Glomerular endothelial cell (primary cell): ENCODE results near the gene DRC3. TPM values are rescaled to one million over a fixed set of nuclear protein-coding genes. Genes with fewer than 3 reads are reported as not detected.

ENCODE experiments used
- DNase-seq: peaks from one replicate; pipeline ENCODE4 v3.0.0-alpha.2; 2011; ENCODE audit warnings: low read depth, low spot score; ENCODE audit errors: extremely low read depth
- total RNA-seq: library from RNA; depleted of rRNA; stranded (reverse); fragments of >200 nt; gene quantifications from 2 replicates; pipeline ENCODE4 v1.2.3, GENCODE V29; 2015

Gene DRC3
- total RNA-seq, 1 donor from 2014 or later: 0.47 TPM

- DNase-seq: no peak
These were observed 45.3 kb downstream of the DRC3 start for GRCh38 chr17:18017958-18018357.

DNA sequence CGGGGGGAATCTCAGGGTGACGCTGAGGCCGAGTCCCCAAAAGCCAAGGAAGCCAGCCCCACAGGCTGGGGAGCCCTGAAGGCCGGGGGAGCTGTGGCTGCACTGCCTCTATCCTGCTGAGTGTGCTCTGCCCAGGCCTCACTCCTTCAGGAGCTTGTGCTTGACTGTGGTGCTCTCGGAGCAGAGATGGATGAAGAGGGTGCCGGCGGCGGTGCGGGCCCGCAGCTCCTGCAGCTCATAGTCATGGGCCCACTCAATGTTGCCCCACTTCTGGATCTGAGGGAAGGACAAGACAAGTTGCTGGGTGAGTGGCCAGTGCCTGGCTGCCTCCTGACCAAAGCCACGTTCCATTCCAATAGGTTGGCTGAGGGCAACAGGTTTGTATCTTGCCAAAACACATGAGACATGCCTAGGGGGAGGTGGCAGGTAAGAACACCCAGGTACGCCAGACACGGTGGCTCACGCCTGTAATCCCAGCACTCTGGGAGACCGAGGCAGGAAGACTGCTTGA, 45.8 kb downstream of the DRC3 start:
- no peak for DNase-seq

GRCh38 chr17:18019838-18020154, 47.1 kb downstream of the DRC3 start:
- no peak for DNase-seq

DNA sequence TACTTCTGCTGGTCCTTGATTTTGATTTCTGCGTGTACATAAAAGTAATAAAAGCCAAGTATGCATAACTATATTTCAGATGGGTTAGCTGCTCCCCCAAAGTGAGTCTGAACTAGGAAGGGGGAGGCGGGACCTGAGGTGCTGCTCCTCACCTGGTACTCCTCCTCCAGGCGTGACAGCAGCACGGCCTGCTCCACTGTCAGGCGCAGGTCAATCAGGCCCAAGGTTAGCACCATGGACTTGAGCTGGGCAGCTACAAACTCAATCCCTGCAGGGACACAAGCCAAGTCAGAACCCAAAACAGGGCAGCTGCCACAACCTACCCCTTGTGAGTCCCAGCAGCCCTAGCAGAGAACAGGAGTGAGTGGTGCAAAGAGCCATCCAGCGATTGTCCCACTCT, 48.3 kb downstream of the DRC3 start:
- no peak for DNase-seq

DNA sequence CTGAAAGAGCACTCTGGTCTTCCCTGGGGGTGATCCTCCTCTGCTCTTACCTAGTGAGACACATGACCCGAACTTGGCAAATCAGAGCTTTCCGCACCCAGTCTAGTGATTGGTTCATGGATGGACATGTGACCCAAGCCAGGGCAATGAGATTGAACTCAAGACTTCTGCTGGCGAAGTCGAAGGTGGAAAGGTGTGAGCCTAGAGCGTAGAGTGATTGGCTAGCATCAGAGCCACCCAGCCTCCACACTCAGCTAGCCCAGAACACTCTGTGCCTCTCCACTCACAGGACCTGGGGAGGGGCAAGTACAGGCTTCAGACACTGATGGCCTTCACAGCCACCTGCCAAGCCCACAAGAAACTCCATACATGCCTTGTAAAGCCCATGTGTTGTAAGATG, 48.7 kb downstream of the DRC3 start:
- DNase-seq: no peak

DNA sequence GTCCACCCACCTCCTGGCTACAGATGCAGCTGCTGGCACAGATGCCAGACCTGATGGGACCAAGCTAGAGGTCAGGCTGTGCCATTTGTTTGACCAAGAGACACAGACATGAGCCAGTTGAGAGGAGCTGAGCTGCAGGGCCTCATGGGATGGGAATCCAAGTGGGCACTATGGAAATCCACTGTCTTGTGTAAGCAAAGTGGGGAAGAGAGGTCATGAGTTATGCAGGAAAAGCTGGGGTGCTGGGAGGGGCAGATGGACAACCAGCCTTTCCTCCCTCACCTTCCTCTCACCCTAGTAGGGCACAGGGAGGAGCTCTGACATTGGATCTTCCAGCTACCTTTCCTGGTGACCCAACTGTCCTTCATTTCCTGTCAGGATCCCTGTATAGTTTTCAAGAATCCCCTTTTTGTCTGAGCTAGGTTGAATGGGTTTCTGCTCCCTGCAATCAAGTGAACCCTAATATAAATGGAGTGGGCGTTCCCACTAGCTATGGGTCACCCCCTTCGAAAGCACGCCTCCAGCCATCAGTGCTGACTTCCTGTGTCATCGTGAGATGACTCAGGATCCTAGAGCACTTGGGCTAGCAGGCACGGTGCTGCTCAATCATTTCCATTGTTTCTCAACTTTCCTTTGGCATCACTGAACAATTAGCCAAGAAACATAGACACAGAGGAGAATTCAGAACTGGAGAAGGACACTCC, 52.7 kb downstream of the DRC3 start:
- DNase-seq: no peak

DNA sequence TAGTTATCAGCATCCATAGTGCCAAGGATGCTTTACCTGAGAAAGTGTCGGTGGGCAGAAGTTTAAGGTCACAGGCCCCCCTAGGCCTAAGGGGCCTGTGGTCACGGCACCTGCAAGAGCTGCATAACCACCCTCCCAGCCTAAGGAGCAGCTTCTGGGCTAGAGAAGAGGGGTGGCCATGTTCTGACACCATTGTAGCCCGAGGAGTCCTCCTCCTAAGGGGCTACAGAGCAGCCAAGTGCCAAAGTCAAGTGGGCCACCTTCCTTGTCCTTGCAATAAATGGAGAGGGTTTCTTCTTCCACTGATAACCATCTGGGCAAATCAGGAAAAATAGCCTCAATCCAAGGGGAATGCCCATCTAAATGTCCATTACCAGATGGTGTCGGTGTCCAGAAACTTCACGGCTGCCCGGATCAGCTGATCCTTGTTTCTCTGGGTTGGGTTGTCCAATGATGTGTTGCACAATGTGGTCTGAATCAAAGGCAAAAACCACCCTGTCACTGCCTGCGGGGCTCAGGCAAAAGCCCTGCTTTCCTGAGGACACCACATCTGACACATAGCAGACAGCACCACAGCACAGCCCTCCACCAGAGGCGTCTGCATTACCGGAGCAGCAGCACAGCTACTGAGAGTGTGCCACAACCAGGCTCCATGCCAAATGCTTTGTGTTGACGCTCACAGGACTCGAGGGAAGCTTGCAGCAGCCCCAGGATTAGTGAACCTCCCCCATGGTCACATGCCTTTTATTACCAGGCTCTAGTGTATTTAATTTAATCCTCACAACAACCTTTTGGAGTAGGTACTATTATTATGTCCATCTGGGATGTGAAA, 53.5 kb downstream of the DRC3 start:
- no peak for DNase-seq

DNA sequence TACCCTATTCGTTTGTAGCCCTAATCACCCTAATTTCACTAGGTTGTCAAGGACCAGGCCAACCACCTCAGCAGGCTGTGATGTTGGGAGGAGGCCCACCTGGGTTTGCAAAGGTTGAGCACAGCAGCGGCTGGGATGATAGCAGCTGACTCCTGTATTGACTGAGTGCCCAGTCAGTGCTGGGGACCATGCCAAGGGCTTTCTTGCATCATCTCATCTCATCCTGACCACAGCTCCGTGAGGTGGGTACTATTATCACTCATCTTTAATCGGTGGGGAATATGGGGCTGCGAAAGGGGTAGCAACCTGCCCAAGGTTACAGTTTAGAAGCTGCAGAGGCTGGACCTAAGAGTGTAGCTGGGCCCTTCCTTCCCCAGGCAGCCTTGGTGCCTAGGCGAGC, 54.6 kb downstream of the DRC3 start:
- no peak for DNase-seq

GRCh38 chr17:18028114-18028951, 55.7 kb downstream of the DRC3 start:
- no peak for DNase-seq

- no peak for DNase-seq
These were observed 56.4 kb downstream of the DRC3 start for GRCh38 chr17:18028952-18029540.

GRCh38 chr17:18031955-18032354, 59.3 kb downstream of the DRC3 start:
- no peak for DNase-seq

- peak; percentile 75 for DNase-seq
These were observed 60.9 kb downstream of the DRC3 start for GRCh38 chr17:18033442-18034099.

DNA sequence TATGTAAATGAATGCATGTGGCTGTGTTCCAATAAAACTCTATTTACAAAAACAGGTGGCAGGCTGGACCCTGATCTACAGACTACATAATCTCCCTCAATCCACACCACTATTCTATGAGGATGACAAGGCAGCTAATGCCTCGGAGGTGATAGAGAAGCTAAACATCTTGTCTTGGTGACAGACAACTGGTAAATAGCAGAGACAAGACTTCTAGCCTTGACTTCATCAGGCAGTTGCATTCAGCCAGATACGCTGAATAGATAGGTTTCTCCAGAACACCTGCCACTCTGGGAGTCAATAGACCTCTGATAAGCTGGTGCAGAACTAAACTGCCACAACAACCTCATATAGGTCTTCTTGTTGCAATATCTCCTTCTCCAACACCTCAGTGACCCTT, 63.0 kb downstream of the DRC3 start:
- no peak for DNase-seq

- DNase-seq: no peak
These were observed 64.8 kb downstream of the DRC3 start for GRCh38 chr17:18037486-18037885.

DNA sequence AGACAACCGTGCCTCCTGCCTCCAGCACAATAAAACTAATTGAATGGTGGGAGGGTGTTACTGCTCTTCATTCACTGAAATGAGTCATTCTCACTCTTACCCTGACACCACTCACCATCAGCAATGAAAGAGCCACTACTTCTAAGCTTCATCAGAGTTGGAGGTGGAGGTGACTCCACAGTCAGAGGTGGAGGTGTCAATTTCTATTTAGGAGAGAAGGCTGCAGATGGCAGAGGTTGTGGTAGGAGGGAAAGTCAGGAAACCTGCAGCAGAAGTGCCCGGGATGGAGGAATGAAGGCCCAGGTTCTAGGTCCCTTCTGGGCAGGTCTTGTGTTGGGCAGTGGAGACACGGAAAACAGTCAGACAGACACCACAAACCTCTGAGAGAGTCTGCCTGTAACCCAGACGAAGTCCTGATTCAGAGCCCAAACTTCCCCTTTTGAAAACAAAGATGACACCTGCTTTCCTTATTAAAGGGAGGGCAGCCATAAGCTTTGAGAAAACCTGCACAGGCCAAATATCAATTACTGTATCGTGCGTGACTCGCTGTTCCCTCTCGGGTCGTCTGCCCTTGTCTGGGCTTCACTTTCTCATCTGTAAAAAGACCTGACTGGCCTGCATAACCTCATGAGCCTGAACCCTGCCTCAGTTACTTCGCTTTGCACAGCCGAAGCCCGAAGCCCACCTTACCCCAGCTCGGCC, 65.6 kb downstream of the DRC3 start:
- no peak for DNase-seq

- peak; percentile 75 for DNase-seq
These were observed 66.3 kb downstream of the DRC3 start, which contains the start of the genes ATPAF2 and GID4 for GRCh38 chr17:18038861-18039534. TSS of gene ATPAF2 (minus strand) at chr17:18039168. CDS start at chr17:18039013, 155 bp downstream. TSS of gene GID4 (plus strand) at chr17:18039408. CDS start at chr17:18039465, 57 bp downstream.

DNA sequence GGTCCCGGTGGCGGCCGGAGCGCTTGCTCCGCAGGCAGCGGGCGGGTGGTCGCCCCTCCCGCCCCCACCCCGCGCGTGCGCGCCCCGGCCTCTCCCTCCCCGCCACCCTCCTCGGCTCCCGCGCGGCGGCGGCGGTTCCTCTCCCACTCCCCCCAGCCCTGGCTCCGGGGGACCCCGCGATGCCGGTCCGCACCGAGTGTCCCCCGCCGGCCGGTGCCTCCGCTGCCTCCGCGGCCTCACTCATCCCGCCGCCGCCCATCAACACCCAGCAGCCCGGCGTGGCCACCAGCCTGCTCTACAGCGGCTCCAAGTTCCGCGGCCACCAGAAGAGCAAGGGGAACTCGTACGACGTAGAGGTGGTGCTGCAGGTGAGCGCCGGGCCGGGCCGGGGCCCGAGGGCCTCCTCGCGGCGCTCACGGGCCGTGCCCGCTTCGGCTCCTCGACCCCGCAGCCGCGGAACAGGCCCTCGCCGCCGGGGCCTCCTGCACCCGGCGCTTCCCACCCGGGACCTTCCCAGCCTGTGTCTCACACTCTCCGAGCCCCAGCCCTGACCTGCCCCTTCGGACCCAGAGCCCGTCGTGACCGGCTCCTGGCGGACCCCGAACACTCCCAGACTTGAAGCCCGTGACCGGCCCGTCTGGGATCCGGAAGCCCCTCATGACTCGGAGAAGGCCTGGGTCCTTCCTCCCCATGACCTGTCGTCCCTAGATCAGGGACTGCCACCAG, 67.0 kb downstream of the DRC3 start:
- DNase-seq: no peak

DNA sequence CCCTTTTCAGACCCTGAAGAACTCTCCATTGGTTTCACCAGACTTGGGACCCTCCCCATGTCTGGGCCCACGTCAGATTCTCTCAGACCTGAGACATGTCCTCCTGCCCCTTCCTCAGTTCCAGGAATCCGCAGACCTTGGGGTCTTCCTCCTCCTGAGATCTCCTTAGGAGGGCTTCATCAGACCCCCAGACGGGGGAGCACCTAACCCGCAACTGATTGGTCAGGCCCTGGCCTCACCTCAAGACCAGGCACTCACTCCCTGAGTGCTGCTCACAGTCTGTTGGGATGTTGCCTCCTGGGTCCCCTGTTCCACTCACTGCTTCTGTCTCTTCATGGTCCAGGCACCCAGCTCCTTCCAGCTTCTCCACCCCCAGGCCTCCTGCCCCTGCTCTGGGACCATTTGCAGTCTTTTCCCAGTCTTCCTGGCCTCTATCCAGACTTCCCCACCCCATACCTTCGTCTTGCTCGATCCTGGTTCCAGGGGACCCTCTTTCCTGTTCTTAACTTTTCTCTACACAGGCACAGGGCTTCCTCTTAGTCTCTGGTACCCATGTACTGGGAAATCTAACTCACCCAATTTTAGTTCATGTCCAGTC, 67.7 kb downstream of the DRC3 start:
- no peak for DNase-seq
